ENCODE measurements around the gene DEPP1. TPM values are rescaled to one million over a fixed set of nuclear protein-coding genes. Genes with fewer than 3 reads are reported as not detected.

The DEPP1 gene
- total RNA-seq, 1 experiment from 2014 or later = 38.8 TPM

- DNase-seq (ENCODE audit: low read depth) = no peak
Measured at GRCh38 chr10:44993922-44994751, 15.5 kb upstream of the DEPP1 start.

DNA sequence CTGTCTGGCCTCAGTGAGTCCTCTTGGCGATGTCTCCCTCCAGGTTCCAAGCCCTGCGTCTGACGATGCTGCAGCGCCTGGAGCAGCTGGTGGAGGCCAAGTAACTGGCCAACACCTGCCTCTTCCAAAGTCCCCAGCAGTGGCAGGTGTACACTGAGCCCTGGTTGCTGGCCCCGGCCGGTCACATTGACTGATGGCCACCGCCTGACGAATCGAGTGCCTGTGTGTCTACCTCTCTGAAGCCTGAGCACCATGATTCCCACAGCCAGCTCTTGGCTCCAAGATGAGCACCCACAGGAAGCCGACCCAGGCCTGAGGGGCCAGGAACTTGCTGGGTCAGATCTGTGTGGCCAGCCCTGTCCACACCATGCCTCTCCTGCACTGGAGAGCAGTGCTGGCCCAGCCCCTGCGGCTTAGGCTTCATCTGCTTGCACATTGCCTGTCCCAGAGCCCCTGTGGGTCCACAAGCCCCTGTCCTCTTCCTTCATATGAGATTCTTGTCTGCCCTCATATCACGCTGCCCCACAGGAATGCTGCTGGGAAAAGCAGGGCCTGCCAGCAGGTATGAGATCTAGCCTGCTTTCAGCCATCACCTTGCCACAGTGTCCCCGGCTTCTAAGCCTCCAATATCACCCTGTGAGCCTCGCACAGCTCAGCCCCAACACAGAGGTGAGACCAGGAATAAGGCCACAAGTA lies 14.8 kb upstream of the DEPP1 start:
- no peak for DNase-seq (ENCODE audit: low read depth)

- DNase-seq (ENCODE audit: low read depth) = no peak
Measured at GRCh38 chr10:44992732-44993225, 14.2 kb upstream of the DEPP1 start.

DNA sequence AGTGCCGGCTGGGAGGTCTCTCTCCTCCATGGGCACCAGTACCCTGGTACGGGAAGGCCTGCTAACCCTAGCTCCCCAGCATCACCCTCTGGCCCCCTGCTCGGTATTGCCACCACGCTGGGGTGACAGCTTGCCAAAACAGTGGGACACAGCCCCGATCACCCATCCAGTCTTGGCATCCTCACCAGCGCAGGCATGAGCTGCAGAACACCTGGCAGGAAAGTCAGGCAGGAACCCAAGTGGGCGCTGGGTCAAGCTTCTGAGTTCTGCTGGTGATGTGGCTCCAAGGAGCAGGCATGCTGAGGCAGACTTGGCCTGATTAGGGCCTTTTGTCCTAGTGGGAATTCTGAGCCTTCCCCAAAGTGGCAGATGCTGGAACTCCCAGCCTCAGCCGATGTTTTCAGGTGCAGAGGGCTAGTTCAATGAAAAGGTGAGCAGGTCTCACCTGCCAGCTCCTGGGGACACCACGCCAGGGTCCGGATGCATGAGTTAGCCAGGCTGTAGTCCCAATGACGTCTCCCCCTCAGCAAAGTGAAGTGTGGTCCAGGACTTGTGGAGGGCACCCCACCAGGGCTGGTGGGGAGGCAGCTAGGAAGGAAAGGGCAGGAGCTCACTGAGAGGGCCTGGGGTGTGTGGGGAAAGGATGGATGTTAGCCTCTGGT lies 13.6 kb upstream of the DEPP1 start:
- no peak for DNase-seq (ENCODE audit: low read depth)

- DNase-seq (ENCODE audit: low read depth) = no peak
Measured at GRCh38 chr10:44991571-44991970, 13.0 kb upstream of the DEPP1 start.

GRCh38 chr10:44990965-44991364 lies 12.4 kb upstream of the DEPP1 start:
- no peak for DNase-seq (ENCODE audit: low read depth)

DNA sequence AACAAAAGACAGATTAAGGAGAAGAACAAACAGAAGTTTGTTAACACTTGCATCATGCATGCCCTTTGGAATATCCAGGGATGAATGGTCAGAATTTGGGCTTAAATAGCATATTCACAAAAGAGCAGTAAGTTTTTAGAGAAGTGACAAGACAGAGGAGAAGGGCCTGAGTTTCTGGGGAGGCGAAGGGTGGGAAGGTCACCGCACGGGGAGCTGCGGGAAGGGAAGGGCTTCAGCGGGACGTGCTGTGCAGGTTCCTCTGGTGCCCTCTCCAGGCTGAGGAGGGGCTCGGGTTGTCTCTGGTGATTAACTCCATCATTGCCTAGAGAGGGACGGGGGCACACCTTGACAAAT lies 11.7 kb upstream of the DEPP1 start:
- DNase-seq (ENCODE audit: low read depth) = no peak

GRCh38 chr10:44989597-44990301 lies 11.1 kb upstream of the DEPP1 start:
- no peak for DNase-seq (ENCODE audit: low read depth)

- no peak for DNase-seq (ENCODE audit: low read depth)
Measured at GRCh38 chr10:44988957-44989585, 10.5 kb upstream of the DEPP1 start.

- peak; percentile 20 for DNase-seq (ENCODE audit: low read depth)
Measured at GRCh38 chr10:44986670-44987069, 8.1 kb upstream of the DEPP1 start.

GRCh38 chr10:44986179-44986578 lies 7.6 kb upstream of the DEPP1 start:
- no peak for DNase-seq (ENCODE audit: low read depth)

DNA sequence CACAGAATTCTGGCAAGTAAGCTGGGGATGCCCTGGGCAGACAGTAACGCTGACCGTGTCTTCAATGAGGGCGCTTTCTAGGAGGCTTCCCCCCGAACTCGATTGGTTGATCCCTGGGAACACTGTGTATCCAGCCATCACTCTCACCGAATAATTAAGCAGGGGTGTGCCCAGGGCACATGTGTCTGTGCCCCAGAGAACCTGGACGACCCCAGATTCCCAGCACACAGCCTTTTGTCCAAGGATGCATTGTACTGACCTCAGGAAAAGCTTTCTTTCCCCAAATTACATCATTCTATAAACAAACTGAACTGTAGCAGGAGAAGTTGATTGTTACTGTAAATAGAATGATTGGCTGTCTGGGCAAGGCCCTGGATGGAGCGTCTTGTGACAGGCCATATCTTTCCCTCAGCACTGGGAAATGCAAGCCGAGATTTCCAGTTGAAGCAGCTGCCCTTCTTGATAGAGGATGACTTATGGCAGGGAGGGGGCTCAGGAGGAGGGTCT lies 6.6 kb upstream of the DEPP1 start:
- peak; percentile 26 for DNase-seq (ENCODE audit: low read depth)

- no peak for DNase-seq (ENCODE audit: low read depth)
Measured at GRCh38 chr10:44984671-44985101, 6.1 kb upstream of the DEPP1 start.

GRCh38 chr10:44983895-44984278 lies 5.3 kb upstream of the DEPP1 start:
- DNase-seq (ENCODE audit: low read depth) = no peak

DNA sequence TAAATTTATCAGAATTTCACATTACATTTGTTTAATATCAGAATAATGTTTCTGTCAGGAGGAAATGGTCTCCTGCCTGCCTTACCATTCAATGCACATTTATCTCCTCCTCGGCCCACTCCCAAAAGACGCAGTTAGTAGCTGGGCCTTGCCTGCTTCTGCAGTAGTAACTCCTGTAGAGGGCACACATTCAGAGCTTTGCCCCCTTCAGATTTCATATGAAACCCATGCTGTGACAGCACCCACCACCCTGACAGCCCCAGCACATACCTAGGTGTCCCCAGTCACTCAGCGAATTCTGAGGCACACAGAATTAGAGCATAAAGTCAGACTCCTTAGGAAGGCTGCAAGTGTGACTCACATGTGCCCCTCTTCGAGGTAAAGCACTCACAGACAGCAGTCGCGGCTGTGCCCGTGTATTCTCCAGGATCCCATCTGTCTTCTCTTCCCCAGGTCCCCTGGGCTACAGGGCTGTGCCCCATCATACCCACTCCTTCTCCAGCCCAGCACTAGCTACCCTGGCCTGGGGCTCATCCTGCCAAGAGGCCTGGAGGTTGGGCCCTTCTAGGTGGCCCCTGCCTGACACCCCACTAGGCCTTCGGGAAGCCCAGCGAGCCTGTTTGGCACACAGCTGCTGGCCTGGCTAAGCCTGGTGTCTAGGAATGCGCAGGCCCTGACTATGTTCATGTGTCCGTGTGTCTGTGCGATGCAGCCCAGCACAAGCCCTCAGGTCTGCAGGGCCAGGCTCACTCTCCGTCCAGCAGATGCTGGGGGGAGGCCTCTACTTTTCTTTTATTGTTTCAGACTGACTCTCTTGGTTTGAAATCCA lies 4.7 kb upstream of the DEPP1 start:
- no peak for DNase-seq (ENCODE audit: low read depth)

- DNase-seq (ENCODE audit: low read depth) = no peak
Measured at GRCh38 chr10:44982496-44982895, 3.9 kb upstream of the DEPP1 start.

DNA sequence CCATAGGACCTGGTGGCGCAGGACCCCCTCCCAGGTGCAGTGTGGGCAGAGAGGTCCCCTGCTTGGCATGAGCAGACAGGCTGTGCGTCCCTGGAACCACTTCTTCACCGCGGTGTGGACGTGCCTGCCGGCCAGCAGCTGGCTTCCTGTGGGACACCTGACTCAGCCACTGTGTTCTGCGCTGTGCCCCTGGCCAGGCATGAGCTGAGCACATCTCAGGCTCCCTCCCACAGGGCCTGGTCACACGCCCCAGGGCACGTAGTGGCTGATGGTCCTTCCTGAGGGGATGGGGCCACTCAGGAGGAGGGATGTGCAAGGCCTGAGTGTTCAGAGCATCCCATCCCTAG lies 3.5 kb upstream of the DEPP1 start:
- DNase-seq (ENCODE audit: low read depth) = peak; percentile 91

- peak; percentile 89 for DNase-seq (ENCODE audit: low read depth)
Measured at GRCh38 chr10:44981172-44982113, 2.8 kb upstream of the DEPP1 start.
